Measurements from ENCODE around the gene CYP2A6.
"Not testable (repeated sequence)": the region's sequence is repeated elsewhere in the genome, so short reads cannot be mapped to it uniquely, and the experiment has no call there.

GRCh38 chr19:40830741-40831140 is 19.5 kb downstream of the CYP2A6 start:
- TF ChIP-seq MXI1 (IDR thresholded peaks at IDR 0.05; ENCODE audit: low read depth, low read length); CTCF (IDR thresholded peaks at IDR 0.05); SIN3A (IDR thresholded peaks at IDR 0.05; ENCODE audit: borderline replicate concordance, low read depth, low read length); EZH2phosphoT487 (IDR thresholded peaks at IDR 0.05; ENCODE audit: borderline replicate concordance, low read depth): not testable (repeated sequence)

Measured in SK-N-SH (cell line).